KOPT-K1 (cell line): ENCODE data around the gene CTNNA2.

ENCODE experiments used
- H3K27ac ChIP-seq: fragments of 200-600 bp; sonication (generic); 2 replicates; pipeline ENCODE4 v1.5.1; 2016; ENCODE audit warnings: antibody characterized with exemption, mild to moderate bottlenecking, low read depth, low read length; ENCODE audit not compliant: poor library complexity, severe bottlenecking
- H3K36me3 ChIP-seq: fragments of 200-600 bp; sonication (generic); 2 replicates; pipeline ENCODE4 v1.5.1; 2017; ENCODE audit warnings: antibody characterized with exemption, mild to moderate bottlenecking, low read length, moderate library complexity; ENCODE audit not compliant: insufficient read depth
- H3K9me3 ChIP-seq: fragments of 200-600 bp; sonication (generic); 2 replicates; pipeline ENCODE4 v1.5.1; 2017; ENCODE audit warnings: antibody characterized with exemption, low read length, mild to moderate bottlenecking; ENCODE audit not compliant: insufficient read depth, poor library complexity, severe bottlenecking

The CTNNA2 gene

DNA sequence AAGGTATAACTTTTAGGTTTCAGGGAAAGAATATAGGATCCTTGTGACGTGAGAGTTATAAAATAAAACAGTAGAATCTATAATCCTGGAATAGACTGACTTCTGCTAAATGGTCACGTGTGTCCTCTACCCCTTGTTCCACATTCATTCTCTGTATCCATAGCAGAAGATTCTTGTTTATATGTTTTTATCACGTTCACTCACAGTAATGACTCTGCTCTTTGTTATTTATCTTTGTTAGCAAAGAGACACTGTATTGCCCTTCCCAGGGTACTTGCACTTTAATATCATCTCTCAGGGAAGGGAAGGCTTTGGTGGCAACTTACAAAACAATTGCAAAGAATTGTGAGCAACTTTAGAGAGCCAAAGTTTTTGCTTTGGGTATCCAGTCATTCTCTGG, 997.9 kb downstream of the CTNNA2 start:
- H3K9me3 ChIP-seq = no peaks in the 10 kb centered on the region
- no peak overlapping the region for H3K27ac ChIP-seq
- no peaks in the 10 kb centered on the region for H3K36me3 ChIP-seq

DNA sequence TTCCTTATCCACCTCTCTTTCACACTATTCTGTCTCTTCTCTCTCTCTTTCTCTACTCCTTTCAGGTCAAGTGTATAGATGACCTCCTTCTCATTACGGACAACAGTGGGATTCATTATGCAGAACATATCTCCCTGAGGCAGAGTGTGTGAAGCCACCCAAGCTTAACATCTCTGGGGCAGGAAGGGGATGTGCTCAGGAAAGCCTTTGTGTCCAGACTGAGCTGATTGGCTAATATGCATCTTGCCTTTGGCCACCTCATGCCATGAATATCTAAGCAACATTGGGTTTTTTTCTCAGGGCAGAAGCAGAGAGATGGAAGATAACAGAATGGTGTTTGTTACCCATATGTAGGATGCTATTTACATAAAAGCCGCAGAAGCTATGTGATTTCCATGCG, 1003.1 kb downstream of the CTNNA2 start:
- H3K9me3 ChIP-seq = no peaks in the 10 kb centered on the region
- no peaks in the 10 kb centered on the region for H3K36me3 ChIP-seq
- no peak overlapping the region for H3K27ac ChIP-seq

DNA sequence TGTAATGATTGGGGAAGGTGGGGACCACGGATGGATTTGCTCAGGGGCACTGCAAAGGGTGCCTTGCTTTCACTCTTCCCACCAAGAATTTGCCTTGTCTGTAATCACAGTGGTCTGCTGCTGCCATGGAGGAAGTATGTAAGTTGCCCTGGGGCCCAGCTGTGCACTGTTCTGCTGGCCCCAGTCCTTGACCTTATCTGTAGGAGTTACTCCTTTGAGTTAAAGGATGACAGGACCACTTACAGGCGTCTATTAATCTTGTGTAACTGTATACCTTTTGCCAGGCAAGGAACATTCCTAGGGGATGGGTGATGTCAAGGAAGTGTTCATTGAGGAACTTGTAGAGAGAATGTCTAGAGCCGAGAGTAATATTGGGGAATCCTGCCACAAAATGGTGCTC, 1004.5 kb downstream of the CTNNA2 start:
- no peaks in the 10 kb centered on the region for H3K36me3 ChIP-seq
- no peak overlapping the region for H3K27ac ChIP-seq
- no peaks in the 10 kb centered on the region for H3K9me3 ChIP-seq

DNA sequence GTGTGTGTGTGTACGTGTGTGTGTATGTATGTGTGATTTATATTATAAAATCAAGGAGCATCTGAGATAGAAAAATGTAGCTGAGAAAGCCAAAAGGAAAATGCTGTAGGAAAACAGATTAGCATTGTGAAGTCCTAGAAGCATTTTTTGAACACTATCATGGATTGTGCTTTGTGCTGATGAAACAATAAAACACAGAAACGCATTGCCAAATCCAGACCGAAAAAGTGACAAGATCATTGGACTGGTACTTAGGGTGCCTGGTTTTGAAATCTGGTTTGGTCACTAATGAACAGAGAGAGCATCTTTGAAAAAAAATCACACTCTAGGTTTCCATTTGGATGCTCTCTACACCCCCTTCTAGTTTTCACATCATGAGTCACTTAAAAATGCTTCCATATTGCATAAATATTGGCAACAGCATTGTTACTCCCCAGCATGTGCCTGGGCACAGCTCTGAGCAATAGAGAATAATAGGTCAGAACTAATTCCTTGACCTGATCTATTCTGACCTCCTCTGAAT, 1006.3 kb downstream of the CTNNA2 start:
- Histone ChIP-seq H3K27ac (no peak overlapping the region), H3K36me3 (no peaks in the 10 kb centered on the region), H3K9me3 (no peaks in the 10 kb centered on the region)

DNA sequence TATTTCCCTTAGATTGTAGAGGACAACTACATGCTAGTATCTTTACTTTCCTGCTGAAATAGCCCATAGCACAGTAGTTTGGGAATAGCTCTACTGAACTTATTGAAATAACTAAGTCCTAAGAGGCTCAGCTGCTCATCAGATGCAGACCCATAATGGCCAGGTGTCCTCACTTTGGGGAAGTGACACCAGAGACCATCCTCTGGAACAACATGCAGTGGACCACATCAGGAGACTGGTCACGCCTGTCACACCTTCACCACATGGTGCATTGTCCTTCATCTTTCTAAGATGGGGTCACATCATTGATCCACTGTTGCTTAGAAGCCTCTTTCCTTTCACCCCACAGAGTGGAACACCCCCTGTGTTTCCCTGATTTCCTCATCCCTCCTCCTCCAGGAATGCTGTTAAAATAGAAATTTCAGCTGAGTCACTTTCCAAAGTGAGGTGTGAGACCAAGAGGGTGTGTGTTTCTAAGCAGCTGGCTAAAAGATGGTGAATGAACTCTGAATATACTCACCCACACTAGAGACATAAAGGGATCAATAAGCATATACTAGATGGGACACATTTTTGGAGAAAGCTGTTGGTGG, 1006.9 kb downstream of the CTNNA2 start:
- Histone ChIP-seq H3K27ac (no peak overlapping the region), H3K9me3 (no peaks in the 10 kb centered on the region), H3K36me3 (no peaks in the 10 kb centered on the region)

DNA sequence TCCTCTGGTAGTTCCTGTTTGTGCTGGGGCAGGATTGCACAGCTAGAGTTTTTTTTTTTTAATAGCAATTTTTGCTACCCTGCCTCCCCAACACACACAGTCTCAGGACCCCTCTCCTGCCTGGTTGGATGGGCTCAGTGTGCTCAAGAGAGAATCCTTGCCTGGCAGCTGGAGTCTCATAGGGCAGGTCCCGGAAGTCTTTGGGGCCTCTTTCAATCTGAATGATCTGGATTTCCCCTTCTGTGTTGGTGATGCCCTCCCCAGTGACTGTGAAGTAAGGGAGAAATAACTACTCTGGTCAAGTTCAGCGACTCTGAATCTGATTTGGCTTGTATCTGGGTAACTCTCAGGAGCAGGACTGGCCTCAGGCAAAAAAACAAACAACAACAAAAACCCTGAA, 1012.3 kb downstream of the CTNNA2 start:
- no peaks in the 10 kb centered on the region for H3K9me3 ChIP-seq
- H3K36me3 ChIP-seq = no peaks in the 10 kb centered on the region
- H3K27ac ChIP-seq = no peak overlapping the region

DNA sequence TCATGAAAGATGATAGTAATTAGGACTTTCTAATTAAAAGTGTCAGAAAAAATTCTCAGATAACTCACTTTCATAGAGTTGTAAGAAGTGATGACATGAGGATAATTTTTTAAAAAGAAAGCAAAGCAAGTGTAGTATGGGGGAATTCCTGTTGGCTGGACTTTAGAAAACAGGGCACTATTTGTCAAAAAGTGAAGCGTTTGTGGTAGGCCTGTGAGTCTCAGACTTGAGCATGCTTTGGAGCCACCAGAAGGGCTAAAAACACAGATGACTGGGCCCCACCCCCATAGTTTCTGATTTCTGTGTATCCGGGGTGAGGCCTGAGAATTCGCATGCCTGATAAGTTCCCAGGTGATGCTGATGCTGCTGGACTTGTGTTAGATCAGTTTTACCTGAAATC, 1014.3 kb downstream of the CTNNA2 start:
- Histone ChIP-seq H3K27ac (no peak overlapping the region), H3K9me3 (no peaks in the 10 kb centered on the region), H3K36me3 (no peaks in the 10 kb centered on the region)

DNA sequence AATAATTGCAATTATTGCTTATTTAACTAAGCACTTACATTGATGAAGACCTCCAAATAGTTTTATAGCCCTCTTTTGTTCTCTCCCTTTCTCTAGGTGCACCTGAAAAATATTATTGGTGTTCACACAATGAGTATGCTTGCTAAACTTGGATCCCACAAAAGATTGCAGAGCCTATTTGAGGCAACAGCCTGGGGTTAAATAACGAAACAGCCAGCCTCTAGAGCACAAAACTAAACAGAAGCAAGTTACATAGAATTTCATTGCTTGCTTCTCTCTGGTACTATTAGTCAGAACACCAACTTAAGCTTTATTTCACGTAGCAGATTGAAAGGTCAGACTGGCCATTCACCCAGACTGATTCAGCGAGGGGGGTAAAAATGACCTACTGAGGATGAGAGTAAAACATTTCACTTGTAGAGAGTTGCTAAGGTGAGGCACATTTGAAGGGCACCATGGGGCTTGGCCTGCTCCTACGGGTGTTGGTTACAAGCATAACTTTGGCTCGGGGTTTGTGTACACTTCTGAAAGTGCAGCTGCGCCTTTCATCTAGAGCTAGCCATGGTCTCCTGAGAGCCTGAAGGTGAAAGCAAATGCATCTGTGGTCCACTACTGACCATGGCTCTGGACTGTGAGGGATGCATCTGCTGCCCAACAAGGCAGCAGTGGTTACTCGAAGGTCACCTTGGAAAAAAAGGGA, 1016.8 kb downstream of the CTNNA2 start:
- Histone ChIP-seq H3K9me3 (no peaks in the 10 kb centered on the region), H3K27ac (no peak overlapping the region), H3K36me3 (no peaks in the 10 kb centered on the region)

DNA sequence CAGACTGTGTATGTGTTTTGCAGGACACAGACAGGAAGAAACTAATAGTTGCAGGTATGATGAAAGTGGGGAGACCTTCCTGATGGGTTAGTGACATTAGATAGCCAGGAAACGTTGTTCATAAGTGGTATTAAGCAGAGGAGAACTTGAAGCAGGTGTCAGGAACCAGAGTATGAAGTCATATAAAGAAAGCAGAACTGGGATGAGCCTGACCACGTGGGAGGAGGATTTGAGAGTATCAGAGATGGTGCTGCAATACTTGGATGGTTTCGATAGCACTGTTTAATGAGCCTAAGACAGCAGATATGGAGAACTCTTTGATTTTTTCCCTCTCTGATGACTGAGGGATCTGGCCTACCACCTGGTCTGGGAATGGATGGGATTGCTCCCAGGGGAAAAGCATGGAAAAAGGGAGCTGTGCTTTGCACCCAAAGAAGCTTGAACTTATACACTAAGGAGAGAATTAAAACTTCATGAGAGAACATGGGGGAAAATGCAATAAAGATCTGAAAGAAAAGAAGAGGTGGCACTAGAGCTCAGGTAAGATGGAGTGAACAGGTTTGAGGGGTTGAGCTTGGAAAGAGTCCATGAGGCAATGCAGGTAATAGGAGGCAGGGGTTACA, 1017.7 kb downstream of the CTNNA2 start:
- no peak overlapping the region for H3K27ac ChIP-seq
- no peaks in the 10 kb centered on the region for H3K36me3 ChIP-seq
- H3K9me3 ChIP-seq = no peaks in the 10 kb centered on the region

DNA sequence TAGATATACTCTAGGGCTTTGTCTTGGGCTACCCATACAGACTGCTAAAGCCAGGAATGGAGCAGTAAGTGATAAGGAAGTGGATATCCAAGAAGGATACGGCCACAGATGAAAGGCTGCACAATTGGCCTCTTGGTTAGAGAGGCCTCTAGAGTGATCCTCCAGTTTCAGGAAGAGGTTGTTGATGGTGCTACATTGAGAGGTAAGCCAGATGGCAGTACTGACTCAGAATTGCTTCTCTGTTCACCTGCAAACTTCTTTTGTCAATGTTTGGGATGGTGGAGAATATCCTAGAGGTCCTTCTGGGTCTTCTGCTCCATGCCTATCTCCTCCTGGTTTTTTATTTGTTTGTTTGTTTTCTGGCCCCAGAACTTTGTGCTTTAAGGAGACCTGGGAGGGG, 1018.5 kb downstream of the CTNNA2 start:
- no peaks in the 10 kb centered on the region for H3K36me3 ChIP-seq
- no peaks in the 10 kb centered on the region for H3K9me3 ChIP-seq
- H3K27ac ChIP-seq = no peak overlapping the region

DNA sequence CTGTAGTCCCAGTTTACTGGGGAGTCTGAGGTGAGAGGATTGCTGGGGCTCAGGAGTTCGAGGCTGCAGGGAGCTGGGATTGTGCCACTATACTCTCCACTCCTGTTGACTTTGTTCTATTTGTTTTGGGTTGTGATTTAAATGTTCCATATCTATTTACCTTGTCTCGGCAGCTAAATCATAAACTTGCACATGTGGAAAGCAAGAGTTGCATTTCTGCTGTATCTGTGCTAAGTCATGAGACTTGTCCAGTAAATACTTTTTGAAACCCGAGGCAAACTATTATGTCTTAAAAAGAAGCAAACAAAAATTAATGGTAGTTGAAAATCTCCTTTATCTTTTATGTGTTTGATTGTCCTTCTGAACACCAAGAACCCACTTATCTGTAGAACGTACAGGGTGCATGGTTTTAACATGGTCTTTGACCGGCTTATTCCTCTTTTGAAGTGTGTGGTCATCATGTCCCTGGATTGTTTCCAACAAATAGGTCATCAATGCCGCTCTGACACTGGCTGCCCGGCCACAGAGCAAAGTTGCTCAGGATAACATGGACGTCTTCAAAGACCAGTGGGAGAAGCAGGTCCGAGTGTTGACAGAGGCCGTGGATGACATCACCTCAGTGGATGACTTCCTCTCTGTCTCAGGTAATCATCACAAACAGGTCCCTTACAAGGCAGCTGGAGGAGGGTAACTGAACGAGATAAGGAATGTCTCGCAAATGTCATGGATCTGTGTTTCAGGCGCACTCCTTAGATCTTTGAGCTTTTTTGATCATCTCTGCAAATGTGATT, 1032.8 kb downstream of the CTNNA2 start:
- H3K27ac ChIP-seq = no peak overlapping the region
- H3K9me3 ChIP-seq = no peaks in the 10 kb centered on the region
- no peaks in the 10 kb centered on the region for H3K36me3 ChIP-seq

DNA sequence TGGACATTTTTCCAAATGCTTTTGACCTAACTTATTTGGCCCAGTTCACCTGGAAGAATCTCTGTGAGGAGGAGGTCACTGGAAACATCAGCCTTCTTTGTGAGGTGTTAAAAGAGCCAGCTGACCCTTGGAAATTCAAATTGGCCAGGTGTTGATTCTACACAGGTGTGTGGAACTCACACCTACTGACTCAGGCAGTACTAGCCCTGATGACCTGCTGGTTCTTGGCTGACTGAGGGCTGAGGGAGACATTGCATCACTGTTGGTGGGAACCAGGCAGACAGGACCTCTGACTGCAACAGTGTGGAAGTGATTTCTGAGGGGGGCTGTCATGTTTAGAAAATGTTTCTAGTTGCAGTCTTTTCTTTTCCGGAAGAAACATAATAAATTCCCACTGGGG, 1033.9 kb downstream of the CTNNA2 start:
- Histone ChIP-seq H3K36me3 (no peaks in the 10 kb centered on the region), H3K9me3 (no peaks in the 10 kb centered on the region), H3K27ac (no peak overlapping the region)

DNA sequence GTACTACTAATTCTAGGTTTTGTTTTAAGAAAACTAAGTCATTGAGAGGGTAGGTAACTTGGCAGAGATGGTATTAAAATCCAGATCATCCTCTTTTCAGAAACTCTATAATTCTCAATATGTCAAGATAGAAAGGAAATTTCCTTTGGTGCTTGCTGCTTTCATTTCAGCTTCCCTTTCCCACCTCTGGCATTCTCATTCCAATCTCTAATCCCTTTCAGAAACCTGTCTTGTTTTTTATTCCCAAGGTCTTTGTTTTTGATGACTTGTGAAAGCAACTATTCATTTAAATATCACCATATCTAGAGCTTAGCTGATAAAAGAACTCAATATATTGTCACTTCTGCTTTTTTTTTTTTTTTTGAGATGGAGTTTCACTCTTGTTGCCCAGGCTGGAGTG, 1034.5 kb downstream of the CTNNA2 start:
- Histone ChIP-seq H3K27ac (no peak overlapping the region), H3K36me3 (no peaks in the 10 kb centered on the region), H3K9me3 (no peaks in the 10 kb centered on the region)

DNA sequence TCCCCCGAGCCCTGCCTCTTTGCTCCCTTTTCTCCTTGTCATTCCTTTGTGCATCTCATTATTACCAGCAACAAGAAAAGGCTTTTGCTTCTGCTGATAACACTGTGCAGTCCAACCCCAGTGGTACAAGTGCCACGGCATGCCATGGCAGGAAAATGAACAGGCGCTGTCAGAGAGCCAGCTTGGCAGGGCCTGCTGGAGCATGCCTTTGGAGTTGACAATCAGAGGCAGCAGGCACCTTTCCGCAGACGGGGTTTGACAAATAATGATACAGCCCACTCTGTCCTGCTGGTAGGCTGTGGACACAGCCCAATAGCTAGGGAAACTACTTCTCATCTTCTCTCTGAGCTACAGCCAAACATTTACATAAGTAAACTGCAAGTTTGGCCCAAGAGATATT, 1035.6 kb downstream of the CTNNA2 start:
- H3K9me3 ChIP-seq = no peaks in the 10 kb centered on the region
- H3K27ac ChIP-seq = no peak overlapping the region
- H3K36me3 ChIP-seq = no peaks in the 10 kb centered on the region

DNA sequence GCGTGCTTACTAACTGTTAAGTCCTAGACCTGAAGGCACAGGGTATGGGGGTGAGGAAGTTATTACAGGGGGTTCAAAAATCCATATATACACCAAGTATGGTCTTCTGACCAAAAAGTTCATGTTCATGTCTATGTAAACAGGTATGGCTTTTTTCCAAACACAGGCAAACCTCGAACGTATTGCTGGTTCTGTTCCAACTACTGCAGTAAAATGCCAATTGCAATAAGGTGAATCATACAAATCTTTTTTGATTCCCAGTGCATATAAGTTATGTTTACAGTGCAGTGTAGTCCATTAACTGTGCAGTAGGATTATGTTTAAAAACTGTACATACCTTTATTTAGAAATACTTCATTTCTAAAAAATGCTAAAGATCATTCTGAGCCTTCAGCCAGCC, 1037.0 kb downstream of the CTNNA2 start:
- Histone ChIP-seq H3K36me3 (no peaks in the 10 kb centered on the region), H3K9me3 (no peaks in the 10 kb centered on the region), H3K27ac (no peak overlapping the region)
